OCI-LY1 (cell line): ENCODE results near the gene RPL41.

ENCODE experiments used
- H2AFZ ChIP-seq: fragments of 200-600 bp; sonication (generic), shearing (Covaris generic); 2 replicates; pipeline ENCODE4 v1.6.0; 2014; ENCODE audit warnings: antibody characterized with exemption, mild to moderate bottlenecking, low read length
- H3F3A ChIP-seq: fragments of 200-600 bp; sonication (generic), shearing (Covaris generic); 2 replicates; pipeline ENCODE4 v1.6.0; 2014; ENCODE audit warnings: mild to moderate bottlenecking, antibody characterized with exemption, low read length, moderate library complexity; ENCODE audit not compliant: insufficient read depth
- H3K27ac ChIP-seq: fragments of 200-600 bp; sonication (generic); 2 replicates; pipeline ENCODE4 v1.5.1; 2014; ENCODE audit warnings: low read length, mixed run types, mild to moderate bottlenecking, low read depth; ENCODE audit not compliant: poor library complexity, severe bottlenecking
- H3K27me3 ChIP-seq: fragments of 200-600 bp; sonication (generic); 2 replicates; pipeline ENCODE4 v1.6.0; 2014; ENCODE audit warnings: antibody characterized with exemption, mild to moderate bottlenecking, low read length, moderate library complexity; ENCODE audit not compliant: insufficient read depth
- H3K36me3 ChIP-seq: fragments of 200-600 bp; sonication (generic); 2 replicates; pipeline ENCODE4 v1.6.1; 2014; ENCODE audit warnings: mild to moderate bottlenecking, antibody characterized with exemption, low read length, moderate library complexity, mixed read lengths; ENCODE audit not compliant: insufficient read depth
- H3K4me1 ChIP-seq: fragments of 200-600 bp; sonication (generic); 2 replicates; pipeline ENCODE4 v1.5.1; 2014; ENCODE audit warnings: mild to moderate bottlenecking, low read length, moderate library complexity; ENCODE audit not compliant: insufficient read depth, severe bottlenecking
- H3K4me2 ChIP-seq: fragments of 200-600 bp; sonication (generic), shearing (Covaris generic); 2 replicates; pipeline ENCODE4 v1.6.1; 2014; ENCODE audit warnings: low read length
- H3K4me3 ChIP-seq: fragments of 200-600 bp; sonication (generic); 2 replicates; pipeline ENCODE4 v1.5.1; 2014; ENCODE audit warnings: low read length, low read depth, mild to moderate bottlenecking, mixed read lengths; ENCODE audit not compliant: poor library complexity, severe bottlenecking
- H3K79me2 ChIP-seq: fragments of 200-600 bp; shearing (Covaris generic); 2 replicates; pipeline ENCODE4 v1.6.1; 2016; ENCODE audit warnings: mixed run types, low read length, mixed read lengths; ENCODE audit not compliant: insufficient read depth
- H3K9ac ChIP-seq: fragments of 200-600 bp; sonication (generic), shearing (Covaris generic); 2 replicates; pipeline ENCODE4 v1.6.1; 2014; ENCODE audit warnings: mild to moderate bottlenecking, low read length, mixed read lengths
- H3K9me2 ChIP-seq: fragments of 200-600 bp; sonication (generic), shearing (Covaris generic); 2 replicates; pipeline ENCODE4 v1.6.1; 2014; ENCODE audit warnings: low read depth, mild to moderate bottlenecking, low read length, mixed read lengths
- H3K9me3 ChIP-seq: fragments of 200-600 bp; shearing (Covaris generic); 2 replicates; pipeline ENCODE4 v1.6.1; 2014; ENCODE audit warnings: low read length, mixed read lengths
- H4K20me1 ChIP-seq: fragments of 200-600 bp; sonication (generic), shearing (Covaris generic); 2 replicates; pipeline ENCODE4 v1.6.0; 2016; ENCODE audit warnings: mild to moderate bottlenecking, low read length; ENCODE audit not compliant: insufficient read depth
- EZH2 ChIP-seq: fragments of 200-600 bp; sonication (generic), shearing (Covaris generic); IDR thresholded peaks from 2 replicates; pipeline ENCODE4 v1.8.0; 2017; ENCODE audit warnings: borderline replicate concordance, mixed run types, mild to moderate bottlenecking, antibody characterized with exemption, low read length, moderate library complexity, mixed read lengths
- TF ChIP-seq, protein P1 (sequence below): fragments of 200-600 bp; sonication (generic), shearing (Covaris generic); IDR thresholded peaks from 2 replicates; pipeline ENCODE4 v1.5.1; 2017; ENCODE audit warnings: mild to moderate bottlenecking, antibody characterized with exemption, low read length, moderate library complexity, mixed read lengths

Gene RPL41

DNA sequence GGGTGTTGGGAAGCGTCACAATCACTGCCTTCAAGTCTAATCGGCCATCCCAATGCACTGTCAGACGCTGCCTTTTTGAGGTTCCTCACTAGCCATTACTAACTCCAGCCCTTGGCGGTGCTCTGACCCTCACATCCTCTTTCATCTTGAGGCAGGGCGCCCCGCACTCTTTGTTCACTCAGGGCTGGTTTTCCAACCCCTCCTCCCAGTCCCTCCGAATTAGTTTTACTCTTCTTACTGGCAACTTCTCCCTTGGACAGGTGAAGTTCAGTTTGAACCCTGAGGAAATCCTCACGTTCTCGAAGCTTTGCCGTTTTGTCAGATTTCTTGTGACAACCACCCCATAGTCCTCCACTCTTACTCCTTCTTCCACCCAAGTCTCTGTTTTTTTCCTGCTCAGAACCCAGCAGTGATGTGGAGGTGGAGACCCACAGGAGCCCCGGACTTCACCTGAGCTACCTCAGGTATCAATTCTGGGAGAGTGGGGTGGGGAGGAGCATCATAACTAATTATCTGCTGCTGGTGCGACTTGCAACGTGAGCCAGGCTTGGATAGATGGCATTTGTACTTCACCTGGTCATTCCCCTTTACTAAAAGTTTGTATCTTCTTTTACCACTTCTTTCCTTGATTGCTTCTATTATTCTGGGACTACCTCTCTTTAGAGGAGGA is 2.4 kb downstream of the RPL41 start:
- Histone ChIP-seq H3K79me2 (peaks cover 7% of the 10 kb centered on the region), H3K36me3 (peaks cover 29% of the 10 kb centered on the region), H3K27me3 (no peaks in the 10 kb centered on the region), H4K20me1 (no peaks in the 10 kb centered on the region), H3K4me2 (peak overlapping the region; percentile 92), H3F3A (peaks cover 15% of the 10 kb centered on the region; the same call in 1 of the 2 replicates), H3K9me2 (no peaks in the 10 kb centered on the region), H3K4me3 (peak overlapping the region; percentile 95), H2AFZ (no peak overlapping the region), H3K9ac (peak overlapping the region; percentile 82), H3K27ac (peak overlapping the region; percentile 64), H3K4me1 (peaks cover 28% of the 10 kb centered on the region), H3K9me3 (no peaks in the 10 kb centered on the region)
- TF ChIP-seq, protein P1, sequence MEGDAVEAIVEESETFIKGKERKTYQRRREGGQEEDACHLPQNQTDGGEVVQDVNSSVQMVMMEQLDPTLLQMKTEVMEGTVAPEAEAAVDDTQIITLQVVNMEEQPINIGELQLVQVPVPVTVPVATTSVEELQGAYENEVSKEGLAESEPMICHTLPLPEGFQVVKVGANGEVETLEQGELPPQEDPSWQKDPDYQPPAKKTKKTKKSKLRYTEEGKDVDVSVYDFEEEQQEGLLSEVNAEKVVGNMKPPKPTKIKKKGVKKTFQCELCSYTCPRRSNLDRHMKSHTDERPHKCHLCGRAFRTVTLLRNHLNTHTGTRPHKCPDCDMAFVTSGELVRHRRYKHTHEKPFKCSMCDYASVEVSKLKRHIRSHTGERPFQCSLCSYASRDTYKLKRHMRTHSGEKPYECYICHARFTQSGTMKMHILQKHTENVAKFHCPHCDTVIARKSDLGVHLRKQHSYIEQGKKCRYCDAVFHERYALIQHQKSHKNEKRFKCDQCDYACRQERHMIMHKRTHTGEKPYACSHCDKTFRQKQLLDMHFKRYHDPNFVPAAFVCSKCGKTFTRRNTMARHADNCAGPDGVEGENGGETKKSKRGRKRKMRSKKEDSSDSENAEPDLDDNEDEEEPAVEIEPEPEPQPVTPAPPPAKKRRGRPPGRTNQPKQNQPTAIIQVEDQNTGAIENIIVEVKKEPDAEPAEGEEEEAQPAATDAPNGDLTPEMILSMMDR, result no peak
- no peak for TF ChIP-seq EZH2

DNA sequence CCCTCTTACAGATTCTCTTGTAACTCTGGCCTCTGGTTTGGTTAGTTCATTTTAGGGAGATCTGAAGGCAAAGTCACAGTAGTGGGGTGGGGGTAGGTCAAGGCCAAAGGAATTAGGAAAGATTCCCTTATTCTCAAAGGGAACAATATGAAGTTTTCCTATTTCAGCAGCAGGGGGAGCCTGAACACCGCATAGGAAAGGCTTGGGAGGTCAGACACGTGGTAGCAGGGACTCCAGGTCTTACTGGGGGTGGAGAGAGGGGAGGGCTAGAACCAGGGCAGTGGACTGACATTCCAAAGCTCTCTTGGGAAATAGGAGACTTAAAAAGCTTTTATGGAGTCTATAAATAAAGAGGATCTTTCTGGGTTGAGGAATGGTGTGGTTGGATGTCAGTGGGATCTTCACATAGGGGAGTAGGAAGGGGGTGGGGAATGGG is 2.9 kb downstream of the RPL41 start:
- TF ChIP-seq EZH2, result no peak
- TF ChIP-seq, protein P1, result peak; percentile 81
- Histone ChIP-seq H3K27ac (peak overlapping the region; percentile 64), H4K20me1 (no peaks in the 10 kb centered on the region), H3K4me3 (peak overlapping the region; percentile 95), H3K9me3 (no peaks in the 10 kb centered on the region), H3K36me3 (peaks cover 25% of the 10 kb centered on the region), H3K4me1 (peaks cover 34% of the 10 kb centered on the region), H3K9me2 (no peaks in the 10 kb centered on the region), H3K27me3 (no peaks in the 10 kb centered on the region), H3K79me2 (peaks cover 7% of the 10 kb centered on the region), H2AFZ (no peak overlapping the region), H3K4me2 (peak overlapping the region; percentile 92), H3F3A (peaks cover 10% of the 10 kb centered on the region; the same call in 1 of the 2 replicates), H3K9ac (peak overlapping the region; percentile 82; the same call in 1 of the 2 replicates)

- TF ChIP-seq EZH2, result no peak
- peaks cover 25% of the 10 kb centered on the region for H3K36me3 ChIP-seq
- H4K20me1 ChIP-seq, result no peaks in the 10 kb centered on the region
- H3K9ac ChIP-seq, result peak overlapping the region; percentile 82; the same call in 1 of the 2 replicates
- H3F3A ChIP-seq, result peaks cover 1% of the 10 kb centered on the region; the same call in 1 of the 2 replicates
- no peaks in the 10 kb centered on the region for H3K9me3 ChIP-seq
- no peaks in the 10 kb centered on the region for H3K9me2 ChIP-seq
- H3K79me2 ChIP-seq, result peaks cover 7% of the 10 kb centered on the region
- no peak overlapping the region for H3K27ac ChIP-seq
- H3K4me2 ChIP-seq, result no peak overlapping the region
- H3K27me3 ChIP-seq, result no peaks in the 10 kb centered on the region
- H3K4me3 ChIP-seq, result no peak overlapping the region
- H3K4me1 ChIP-seq, result peaks cover 32% of the 10 kb centered on the region
- no peak overlapping the region for H2AFZ ChIP-seq
These were observed 3.9 kb downstream of the RPL41 start for GRCh38 chr12:56120158-56120846.
